HG03108 (cell line): ENCODE data around the gene INHBC.

Experiments
- ATAC-seq: cut with Tn5 transposase; IDR thresholded peaks from one replicate; pipeline ENCODE4 v1.9.1; 2021; ENCODE audit warnings: moderate library complexity; ENCODE audit not compliant: unreplicated experiment

Gene INHBC

GRCh38 chr12:57465747-57466505, 31.3 kb downstream of the INHBC start:
- no peak for ATAC-seq

GRCh38 chr12:57467212-57467874, 32.8 kb downstream of the INHBC start:
- ATAC-seq: no peak

DNA sequence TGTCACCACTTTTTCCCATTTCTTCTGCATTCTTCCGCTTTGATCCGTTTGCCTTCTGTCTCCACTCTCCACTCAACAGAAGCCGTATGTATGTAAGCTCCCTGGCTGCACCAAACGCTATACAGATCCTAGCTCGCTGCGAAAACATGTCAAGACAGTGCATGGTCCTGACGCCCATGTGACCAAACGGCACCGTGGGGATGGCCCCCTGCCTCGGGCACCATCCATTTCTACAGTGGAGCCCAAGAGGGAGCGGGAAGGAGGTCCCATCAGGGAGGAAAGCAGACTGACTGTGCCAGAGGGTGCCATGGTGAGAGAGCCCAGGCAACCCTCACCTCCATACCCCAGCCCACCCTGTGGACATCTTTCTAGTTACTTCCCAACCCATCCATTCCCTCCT, 33.3 kb downstream of the INHBC start:
- ATAC-seq: no peak

DNA sequence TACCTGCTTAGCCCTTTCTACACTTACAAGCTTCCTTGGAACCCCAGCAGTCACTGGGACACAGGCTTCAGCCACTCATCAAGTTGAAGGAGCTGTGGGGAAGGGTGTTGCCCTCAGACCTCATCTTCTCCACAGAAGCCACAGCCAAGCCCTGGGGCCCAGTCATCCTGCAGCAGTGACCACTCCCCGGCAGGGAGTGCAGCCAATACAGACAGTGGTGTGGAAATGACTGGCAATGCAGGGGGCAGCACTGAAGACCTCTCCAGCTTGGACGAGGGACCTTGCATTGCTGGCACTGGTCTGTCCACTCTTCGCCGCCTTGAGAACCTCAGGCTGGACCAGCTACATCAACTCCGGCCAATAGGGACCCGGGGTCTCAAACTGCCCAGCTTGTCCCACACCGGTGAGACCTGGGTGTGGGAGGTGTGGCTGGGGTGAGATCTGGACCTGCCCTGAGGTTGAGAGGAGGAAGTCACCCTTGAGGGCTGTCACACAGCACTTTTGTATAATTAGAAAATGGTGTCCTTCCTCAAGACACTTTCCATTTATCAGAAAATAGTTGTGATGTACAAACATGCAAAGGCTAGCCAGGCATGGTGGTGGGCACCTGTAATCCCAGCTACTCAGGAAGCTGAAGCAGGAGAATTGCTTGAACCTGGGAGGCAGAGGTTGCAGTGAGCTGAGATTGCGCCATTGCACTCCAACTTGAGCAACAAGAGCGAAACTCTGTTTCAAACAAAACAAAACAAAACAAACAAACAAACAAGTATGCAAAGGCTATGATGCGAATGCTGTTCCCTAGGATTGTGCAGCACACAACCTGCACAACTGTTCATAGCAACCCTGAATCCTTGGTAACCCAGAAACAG, 34.9 kb downstream of the INHBC start:
- ATAC-seq: no peak

- no peak for ATAC-seq
Measured at GRCh38 chr12:57470286-57470969, 35.8 kb downstream of the INHBC start.

DNA sequence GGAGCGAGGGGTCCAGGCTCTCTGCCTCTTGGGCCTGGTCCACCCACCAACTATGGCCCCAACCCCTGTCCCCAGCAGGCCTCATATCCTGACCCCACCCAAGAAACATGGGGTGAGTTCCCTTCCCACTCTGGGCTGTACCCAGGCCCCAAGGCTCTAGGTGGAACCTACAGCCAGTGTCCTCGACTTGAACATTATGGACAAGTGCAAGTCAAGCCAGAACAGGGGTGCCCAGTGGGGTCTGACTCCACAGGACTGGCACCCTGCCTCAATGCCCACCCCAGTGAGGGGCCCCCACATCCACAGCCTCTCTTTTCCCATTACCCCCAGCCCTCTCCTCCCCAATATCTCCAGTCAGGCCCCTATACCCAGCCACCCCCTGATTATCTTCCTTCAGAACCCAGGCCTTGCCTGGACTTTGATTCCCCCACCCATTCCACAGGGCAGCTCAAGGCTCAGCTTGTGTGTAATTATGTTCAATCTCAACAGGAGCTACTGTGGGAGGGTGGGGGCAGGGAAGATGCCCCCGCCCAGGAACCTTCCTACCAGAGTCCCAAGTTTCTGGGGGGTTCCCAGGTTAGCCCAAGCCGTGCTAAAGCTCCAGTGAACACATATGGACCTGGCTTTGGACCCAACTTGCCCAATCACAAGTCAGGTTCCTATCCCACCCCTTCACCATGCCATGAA, 36.5 kb downstream of the INHBC start:
- no peak for ATAC-seq

DNA sequence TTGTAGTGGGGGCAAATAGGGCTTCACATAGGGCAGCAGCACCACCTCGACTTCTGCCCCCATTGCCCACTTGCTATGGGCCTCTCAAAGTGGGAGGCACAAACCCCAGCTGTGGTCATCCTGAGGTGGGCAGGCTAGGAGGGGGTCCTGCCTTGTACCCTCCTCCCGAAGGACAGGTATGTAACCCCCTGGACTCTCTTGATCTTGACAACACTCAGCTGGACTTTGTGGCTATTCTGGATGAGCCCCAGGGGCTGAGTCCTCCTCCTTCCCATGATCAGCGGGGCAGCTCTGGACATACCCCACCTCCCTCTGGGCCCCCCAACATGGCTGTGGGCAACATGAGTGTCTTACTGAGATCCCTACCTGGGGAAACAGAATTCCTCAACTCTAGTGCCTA, 37.1 kb downstream of the INHBC start:
- ATAC-seq: no peak

DNA sequence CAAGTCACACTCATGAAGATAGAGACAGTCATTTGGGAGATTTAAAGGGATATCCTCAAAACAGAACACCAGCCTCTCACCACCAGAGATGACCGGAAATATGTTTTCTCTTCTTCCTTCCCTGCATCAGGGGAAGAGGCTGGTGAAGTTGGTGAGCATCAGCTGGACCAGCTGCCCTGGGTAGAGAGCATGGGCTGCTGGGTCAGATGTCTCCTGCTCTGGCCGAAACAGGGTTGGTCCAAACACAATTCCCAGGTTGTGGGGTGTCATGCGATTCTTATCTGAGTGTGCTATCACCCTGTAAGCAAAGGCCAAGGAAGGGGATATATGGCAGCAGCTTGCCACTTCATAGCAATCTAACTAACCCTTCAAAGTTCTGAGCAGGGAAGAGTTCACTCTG, 37.8 kb downstream of the INHBC start:
- no peak for ATAC-seq

DNA sequence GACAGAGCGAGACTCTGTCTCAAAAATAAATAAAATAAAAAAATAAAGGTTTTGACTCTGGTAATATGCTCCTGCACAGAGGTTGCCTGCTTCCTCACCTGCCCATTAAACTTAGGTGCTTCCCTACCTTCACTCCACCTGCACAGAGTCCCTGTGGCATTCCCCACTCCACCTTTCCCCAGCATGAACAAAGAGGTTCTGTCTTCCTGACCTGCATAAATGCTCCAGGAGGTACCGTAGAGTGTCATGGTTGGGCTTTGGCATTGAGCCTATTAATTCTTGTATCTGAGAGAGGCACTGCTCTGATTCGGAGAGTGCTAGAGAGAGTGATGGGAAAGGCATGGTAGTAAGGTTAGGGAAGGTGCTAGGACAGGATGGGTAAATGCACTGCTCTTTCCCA, 38.8 kb downstream of the INHBC start:
- ATAC-seq: no peak

DNA sequence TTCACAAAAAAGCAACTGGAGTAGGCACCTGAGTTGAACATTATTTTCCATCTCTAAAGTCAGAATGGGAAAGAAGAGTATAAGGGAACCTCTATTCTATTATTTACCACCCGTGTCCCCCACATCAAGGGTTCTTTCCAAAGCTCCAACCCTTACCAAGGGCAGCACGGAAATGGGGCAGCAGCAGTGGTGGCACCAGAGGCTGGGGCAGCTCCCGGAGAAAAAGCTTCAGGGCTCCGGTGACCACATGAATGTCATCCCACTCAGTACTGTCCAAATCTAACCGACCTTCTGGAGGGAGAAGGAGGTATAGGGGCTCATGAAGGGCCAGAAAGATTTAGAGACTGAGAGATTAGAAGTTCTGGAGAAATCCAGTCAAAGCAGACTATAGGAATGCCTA, 39.3 kb downstream of the INHBC start:
- ATAC-seq: no peak

DNA sequence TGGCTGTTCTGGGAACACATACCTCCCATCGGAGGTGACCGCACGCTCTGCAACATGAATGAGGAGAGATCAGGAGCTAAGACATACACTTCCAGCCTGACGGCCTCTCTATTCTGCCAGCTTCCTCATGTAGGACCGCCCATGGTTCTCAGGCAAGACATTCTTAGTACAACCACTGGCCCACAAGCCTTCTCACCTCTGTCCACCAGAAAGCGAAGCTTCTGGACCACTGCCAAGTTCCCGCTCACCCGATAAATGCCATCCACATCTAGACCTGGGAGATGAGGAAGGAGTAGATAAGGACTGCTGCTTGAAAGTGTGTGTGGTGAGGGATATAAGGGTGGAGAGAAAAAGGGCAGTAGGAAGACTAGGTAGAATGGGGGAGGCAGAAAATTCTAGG, 39.8 kb downstream of the INHBC start:
- no peak for ATAC-seq

DNA sequence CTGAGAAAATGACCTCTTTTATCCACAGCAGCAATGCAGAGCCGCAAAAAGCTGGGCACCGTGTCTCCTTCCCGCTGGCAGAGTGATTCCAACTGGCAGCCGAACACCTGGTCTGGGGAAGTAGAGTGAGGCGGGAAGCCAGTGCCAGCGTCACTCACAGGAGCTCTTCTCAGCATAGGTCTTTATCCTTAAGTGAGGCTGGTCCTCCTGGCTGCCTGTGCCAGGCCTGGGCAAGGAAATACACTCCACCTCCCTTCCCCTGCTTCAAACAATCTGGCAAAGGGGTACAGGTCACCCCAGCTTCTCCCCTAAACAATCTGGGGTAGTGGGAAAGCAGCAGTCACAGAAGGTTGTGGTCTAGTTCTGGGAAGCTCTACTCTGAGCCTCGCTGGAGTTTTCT, 40.3 kb downstream of the INHBC start:
- no peak for ATAC-seq

DNA sequence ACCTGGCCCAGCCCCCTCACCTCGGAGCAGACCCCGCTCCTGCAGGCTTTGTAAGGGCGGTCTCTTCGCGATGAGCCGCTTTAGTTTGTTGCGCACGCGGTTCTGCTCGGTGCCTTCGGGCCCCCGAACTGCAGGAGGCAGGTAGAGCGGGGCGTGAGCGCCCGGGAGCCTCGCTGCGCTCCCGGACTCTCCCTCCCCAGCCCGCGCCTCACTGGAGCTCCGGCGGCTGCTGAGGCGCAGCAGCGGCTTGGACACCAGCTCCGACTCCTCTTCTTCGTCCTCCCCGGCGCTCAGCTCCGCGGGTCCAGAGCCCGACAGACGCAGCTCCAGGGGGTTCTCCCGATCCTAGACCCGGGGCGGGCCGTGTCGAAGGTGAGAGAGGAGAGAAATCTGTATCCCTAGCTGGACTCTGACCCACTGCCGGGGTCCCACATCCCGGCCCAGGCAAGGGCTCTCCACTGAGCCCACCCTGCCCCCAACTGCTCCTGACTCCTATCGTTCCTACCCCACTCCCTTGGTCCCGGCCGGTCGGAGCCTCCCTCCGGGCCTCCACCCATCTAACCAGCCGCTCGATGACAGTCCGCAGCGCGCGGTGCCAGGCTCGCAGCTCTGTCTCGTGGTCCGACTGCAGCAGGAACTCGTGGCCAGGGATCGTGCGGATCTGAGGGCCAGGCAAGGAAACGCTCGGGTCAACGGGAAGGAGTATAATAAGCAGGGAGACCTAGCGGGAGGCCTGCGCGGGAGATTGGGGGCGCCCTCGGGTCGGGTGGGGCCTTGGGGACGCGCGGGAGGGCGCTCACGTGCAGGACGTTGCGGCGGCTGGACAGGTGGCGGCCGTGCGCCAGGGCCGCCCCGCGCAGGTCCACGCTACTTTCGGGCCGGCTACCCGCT, 40.9 kb downstream of the INHBC start:
- no peak for ATAC-seq

DNA sequence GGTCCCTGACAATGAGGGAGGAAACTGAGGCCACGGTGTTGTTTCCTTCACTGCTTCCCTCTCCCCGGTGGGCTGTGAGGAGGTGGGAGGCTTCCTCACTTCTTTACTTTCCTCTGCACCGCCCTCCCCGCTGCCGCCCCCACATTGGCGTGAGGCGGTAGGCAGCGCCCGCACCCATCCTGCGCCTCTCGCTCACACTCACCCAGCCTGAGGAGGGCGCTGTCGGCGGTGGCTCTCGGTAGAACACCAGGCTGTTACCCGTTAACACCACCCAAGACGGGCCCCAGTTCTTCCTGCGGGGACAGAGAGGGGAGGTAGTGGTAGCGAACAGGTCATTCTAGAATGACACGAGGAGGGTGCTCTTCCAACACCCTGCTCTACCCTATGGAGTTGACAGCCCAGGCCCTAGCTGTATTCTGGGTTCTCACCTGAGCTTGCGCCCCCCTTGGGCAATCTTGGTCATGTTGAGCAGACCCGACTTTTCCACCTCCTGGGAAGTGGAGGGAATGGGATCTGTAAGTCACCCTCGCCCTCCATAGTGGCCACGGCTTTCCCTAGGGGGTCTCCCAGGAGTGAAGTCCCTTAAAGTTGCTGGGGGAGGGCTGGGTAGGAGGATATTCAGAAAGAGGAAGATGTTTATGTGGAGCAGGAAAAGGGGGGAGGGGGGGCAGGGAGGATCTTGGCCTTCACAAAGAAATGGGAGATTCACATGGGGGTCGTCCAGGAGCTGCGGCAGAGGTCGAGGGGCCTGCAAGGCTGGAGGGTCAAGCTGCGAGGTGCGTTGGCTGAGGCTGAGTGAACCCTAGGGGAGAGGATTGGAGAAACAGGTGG, 41.8 kb downstream of the INHBC start:
- peak; percentile 33 for ATAC-seq

DNA sequence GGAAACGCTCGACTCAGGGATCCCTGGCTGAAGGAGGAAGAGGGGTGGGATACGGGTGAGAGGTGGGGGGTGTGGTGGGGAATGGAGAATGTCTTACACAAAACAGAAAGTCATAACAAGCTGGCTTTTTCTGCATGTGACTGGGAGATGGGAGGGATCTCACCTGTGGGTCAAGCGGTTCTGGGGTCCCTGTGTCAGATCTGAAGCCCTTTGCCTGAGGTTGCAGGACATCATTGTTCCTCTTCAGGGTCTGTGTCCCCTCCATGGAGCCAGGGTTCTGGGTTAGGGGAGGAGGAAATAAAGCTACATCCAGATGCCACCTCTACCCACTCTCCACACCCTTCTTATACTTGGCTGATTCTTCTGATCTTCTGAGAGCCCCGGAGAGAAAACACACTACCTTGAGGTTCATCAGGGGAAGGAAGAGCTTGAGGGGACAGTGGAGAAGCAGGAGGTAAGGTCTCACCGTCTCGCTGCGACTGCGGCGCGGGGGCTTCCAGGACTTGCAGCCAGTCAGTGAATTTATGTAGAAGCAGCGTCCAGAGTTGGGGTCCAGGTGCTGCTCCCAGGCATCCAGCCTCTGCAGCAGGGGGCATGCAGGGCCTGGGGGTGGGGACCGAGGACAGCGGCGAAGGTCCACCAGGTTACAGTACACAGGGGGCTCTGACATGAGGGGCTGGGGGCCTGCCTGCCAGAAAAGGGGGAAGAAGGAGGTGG, 42.6 kb downstream of the INHBC start:
- no peak for ATAC-seq

DNA sequence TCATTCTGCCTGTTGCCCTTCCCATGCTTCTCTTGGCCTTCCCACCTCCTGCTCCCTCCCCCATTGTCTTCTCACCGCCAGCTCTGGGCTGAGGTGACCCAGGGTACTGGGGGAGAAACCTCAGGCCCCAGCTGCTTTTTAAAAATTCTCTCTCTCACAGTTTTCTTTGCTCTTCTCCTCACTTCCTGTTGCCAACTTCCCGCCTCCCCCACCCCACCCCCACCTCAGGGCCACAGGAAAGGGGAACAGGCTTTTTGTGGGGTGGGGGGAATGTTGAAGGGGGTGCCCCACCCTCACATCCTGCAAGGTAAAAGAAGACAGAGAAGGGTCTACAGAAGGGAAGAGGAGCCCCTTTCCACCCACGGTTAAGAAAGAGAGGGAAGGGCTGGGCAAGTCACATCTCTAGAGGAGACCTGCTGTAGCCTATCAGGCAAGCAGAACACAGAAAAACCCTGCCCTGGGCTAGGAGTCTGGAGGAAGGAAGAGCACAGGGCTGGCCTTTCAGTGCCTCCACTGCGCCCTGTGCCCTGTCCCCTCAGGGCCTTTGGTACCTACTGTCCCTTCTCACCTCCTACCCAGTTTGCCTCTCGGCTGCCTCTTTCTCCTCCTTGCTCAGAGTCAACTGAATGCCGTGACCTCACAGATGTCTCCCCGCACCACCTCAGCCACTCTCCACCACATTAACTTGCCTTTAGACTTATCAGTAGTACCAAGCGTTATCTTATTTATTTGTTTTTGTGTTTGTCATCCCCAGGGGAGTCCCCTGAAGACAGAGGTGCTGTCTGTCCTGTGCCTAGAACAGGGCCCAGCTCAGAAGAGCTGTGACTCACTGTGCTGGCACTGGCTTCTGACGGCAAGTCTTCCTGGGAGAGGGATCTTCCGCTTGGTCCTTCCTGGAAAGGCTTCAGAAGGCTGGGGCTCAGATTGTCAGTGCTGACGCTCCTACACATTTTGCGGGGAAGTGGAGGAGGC, 43.4 kb downstream of the INHBC start:
- ATAC-seq: peak; percentile 29

GRCh38 chr12:57479043-57479375, 44.4 kb downstream of the INHBC start:
- no peak for ATAC-seq
